GM19043 (cell line): Measurements from ENCODE around the gene CPE.

Experiments
- ATAC-seq: cut with Tn5 transposase; IDR thresholded peaks from one replicate; pipeline ENCODE4 v1.9.1; 2021; ENCODE audit warnings: low read depth; ENCODE audit not compliant: unreplicated experiment

Gene CPE

GRCh38 chr4:165364452-165365080, 14.2 kb upstream of the CPE start:
- ATAC-seq = no peak

- ATAC-seq = no peak
Observed at GRCh38 chr4:165367040-165367439, 11.8 kb upstream of the CPE start.

DNA sequence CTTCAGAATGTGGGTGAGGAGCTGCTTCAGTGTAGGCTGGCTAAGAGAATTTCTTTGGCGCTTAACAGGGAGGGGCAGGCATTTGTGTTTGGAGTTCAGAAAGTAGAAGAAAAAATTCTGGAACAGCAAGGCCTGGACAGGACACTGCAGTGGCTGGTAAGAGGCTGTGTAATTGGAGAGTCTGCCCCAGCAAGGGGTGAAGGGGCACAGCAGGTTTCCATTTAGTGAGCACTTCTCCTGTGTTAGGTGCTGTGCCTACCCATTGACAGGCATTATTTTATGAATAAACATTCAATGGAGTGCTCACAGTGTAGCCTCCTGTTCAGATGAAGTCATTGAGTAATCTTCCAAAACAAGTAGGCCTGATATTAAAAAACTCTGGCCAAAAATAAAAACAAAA, 10.7 kb upstream of the CPE start:
- ATAC-seq = no peak

DNA sequence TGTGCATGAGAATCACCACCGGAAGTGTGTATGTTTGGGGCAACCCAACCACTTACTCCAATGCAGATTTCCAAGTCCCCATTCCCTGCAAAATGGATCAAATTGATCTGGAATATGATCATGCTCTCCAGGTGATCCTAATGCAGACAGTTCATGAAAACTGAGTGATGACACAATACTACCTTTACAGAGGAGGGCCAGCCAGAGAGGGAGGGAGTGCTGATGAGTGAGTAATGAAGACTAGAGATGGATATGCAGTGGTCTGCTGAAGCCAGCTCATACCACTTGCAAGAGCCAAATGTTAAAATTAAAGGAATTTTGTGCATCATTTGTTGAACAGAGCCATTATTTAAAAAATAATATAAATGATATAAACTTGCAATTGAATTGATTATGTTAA, 10.2 kb upstream of the CPE start:
- no peak for ATAC-seq

- ATAC-seq = no peak
Observed at GRCh38 chr4:165369522-165369921, 9.3 kb upstream of the CPE start.

- ATAC-seq = no peak
Observed at GRCh38 chr4:165370530-165370929, 8.3 kb upstream of the CPE start.

GRCh38 chr4:165375465-165375864, 3.3 kb upstream of the CPE start:
- no peak for ATAC-seq

DNA sequence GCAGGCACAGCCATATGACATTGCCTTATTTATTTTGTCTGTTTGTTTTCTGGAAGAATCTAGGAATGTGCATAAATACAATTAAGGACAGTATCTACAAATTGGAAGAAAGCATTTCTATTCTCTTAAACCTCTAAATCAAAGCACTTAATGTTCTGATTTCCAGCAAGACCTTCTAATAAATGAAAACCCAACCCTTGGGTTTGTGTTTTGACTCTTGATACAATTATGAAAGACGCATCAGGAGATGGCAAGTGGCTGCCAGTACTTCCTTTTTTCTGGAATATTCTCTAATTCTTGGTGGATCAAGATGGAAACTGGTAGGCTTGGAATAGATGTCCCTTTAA, 437 bp upstream of the CPE start:
- no peak for ATAC-seq

DNA sequence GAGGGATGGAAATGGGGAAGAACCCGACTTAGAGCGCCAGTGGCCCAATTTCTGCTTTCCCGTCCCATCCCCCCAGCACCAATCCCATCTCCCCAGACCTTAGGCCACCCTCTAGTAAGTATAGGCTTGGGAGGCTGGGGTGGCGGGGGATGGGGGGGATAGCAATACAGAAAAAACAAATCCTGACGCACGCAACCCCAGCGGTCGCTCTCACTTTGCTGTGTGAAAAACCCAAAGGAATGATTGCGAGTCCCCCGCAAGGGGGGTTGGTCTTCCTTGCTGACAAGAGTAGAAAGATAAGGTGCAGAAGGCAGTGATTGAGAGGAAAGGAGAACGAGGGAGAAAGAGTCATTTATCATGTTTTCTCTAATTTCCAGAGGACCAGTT, 863 bp downstream of the CPE start:
- ATAC-seq = no peak

DNA sequence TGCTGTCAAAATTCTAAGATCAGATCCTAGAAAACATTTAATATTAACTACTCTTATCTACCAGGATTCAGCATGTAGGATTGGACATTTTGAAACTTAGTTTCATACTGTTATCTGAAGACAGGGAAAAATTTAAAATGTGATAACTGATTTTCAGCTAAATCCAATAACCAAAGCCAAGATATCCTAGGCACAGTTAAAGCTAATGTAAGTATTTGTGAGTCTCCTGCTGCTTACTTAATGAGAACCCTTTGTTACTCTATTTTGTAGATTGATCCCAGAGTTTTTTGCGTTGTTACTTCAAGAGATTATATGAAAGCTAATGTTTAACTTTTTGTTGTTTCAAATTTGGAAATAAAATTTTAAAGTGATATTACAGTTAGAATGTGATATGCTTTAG, 2.0 kb downstream of the CPE start:
- ATAC-seq = no peak

DNA sequence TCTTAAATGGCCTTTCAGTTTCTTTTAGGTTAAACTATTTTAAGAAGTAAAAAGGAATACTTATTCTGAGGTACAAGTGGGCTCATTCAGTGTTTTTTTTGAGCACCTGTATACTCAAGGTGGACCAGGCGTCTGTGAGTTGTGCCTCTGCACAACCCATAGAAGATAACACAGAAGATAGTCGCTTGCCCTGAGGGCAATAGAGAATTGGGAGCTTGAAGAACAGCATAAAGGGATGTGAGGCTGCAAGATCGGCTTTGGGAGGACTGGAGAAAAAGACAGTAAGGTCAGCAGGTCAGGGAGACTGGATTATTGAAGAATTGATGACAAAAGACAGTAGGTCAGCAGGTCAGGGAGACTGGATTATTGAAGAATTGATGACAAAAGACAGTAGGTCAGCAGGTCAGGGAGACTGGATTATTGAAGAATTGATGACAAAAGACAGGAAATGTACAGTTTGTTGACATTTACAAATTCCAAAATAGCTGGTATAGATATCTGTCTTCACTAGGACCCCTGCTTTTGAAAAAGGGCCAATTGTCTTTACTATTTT, 3.1 kb downstream of the CPE start:
- ATAC-seq = no peak

- no peak for ATAC-seq
Observed at GRCh38 chr4:165382640-165383039, 3.8 kb downstream of the CPE start.

- no peak for ATAC-seq
Observed at GRCh38 chr4:165383591-165384073, 4.8 kb downstream of the CPE start.

GRCh38 chr4:165384186-165384585, 5.4 kb downstream of the CPE start:
- ATAC-seq = no peak

- ATAC-seq = no peak
Observed at GRCh38 chr4:165384598-165384997, 5.8 kb downstream of the CPE start.

- ATAC-seq = no peak
Observed at GRCh38 chr4:165385126-165385525, 6.3 kb downstream of the CPE start.

DNA sequence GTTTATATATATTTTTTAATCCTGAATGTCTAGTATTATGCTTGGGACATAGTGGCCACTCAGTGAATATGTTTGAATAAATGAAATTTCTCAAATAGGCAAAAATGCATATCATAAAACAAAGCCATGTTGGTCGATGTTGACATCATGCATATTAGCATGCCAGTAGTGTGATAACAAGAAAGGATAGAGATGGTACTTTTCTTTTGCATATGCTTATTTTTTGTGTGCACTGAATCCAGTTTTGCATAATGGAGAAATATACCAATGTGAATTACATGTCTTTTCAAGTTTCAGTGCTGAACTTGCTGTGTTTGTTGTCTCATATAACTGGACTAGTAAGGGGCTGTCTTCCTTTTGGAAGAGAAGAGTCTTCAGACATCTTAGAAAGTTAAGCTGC, 7.5 kb downstream of the CPE start:
- ATAC-seq = no peak

DNA sequence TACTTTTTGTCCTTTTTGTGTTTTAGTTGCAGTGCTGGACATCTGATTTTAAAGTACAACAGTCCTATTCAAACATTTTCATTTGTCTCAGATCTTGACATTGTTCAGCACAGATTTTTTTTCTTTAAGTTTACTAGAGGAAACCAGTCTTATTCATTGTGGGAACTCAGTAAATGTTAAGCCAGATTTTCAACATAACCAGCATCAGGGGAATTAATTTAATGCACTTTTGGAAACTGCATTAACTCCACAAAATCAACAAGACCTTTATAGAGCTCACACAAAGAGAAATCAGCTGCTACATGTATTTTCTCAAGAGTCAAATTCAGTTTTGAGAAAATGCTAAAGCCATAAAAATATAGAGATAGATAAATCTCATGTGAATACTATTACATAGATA, 9.9 kb downstream of the CPE start:
- no peak for ATAC-seq

- no peak for ATAC-seq
Observed at GRCh38 chr4:165393051-165393450, 14.2 kb downstream of the CPE start.

DNA sequence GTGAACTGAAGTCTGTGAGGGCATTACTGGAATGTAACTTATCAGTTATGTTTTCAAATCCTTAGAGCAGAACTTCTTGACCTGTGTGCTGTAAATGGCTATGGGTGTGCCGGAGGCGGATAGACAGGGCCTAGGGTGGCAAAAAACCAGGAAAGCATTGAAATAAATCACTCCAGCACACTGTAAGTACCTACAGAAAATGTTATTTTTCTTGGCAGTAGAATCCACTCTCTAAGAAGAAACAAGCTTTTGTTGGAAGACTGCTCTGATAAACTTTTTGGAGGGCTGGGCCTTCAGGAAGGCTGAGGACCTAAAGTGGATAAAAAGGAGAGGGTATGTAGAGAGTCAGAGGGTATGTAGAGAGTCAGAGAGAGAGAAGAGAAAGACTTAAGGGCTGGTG, 14.9 kb downstream of the CPE start:
- no peak for ATAC-seq

DNA sequence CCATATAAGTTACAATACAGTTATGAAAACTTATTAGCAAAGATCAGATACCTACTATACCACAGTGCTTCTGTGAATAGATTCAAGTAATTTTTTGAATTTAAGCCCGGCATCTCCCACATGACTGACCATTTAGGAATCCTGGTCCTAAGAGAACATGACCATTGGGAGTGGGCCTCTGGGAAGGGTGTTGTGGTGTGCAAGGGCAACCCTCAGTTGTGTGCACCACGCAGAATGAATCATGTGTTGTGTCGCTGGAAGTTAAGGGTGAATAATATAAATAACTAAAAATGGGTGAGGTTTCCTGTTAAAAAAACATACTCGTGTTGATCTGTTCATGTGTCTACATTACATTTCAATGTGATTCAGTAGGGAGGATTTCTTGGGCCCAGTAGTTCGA, 15.5 kb downstream of the CPE start:
- ATAC-seq = no peak

DNA sequence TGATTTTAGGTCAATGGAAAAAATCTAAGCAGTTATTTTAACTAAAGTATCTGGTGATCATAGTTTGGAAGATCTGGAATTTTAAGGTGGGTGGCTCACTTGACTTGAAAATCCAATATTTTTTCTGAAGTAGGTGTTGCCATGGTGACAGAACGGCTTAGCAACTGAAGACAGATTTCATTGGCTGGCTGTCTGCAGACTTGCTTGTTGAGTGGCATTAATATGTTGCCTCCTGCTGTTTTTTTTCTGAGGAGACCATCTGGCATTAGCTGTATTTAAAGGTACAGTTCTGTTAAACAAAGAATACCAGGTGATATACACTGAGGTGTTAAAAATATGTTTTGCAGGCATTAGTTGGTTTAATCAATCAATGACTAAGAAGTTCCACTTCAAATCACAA, 19.8 kb downstream of the CPE start:
- ATAC-seq = no peak

GRCh38 chr4:165402375-165402774, 23.6 kb downstream of the CPE start:
- no peak for ATAC-seq
